Measurements from ENCODE around the gene ARNT2. TPM values are rescaled to one million over a fixed set of nuclear protein-coding genes. Genes with fewer than 3 reads are reported as not detected.

ARNT2 gene
- total RNA-seq, 1 experiment from 2014 or later: 7.0 TPM

DNA sequence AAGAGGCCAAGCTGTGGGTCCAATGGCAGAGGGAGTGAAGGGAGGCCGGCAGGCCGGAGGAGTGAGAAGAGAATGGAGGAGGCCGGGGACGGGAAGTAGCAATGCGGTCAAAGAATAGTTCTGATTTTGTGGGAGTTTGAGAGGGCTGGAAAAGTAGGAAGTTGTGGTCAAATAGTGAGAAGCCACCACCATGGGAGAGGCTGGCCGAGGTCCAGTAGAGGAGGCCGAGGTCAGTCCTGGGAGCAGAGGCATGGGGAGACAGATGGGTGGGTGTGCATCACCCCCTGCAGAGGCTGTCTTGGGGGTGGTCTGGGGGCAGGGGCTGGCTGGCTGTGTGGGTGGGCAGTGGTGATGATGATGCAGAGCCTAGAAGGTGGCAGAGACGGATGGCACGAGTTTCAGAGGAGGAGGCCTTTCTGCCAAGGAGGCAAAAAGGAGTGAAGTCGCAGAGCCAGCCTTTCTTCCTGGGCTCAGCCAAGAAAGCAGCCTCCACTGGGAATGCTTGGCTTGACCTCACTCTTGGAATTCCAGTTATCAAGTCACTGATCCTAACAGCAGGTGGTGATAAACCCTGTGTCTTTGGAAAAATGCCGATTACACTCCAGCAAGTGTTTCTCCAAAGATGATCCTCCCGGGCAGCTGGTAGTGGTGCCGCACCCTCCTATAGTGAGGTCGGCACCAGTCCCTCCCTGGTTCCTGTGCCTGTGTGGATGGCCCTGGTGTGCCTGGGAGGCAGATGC is 57.3 kb downstream of the ARNT2 start:
- Mint-ChIP-seq H3K27ac (no peak overlapping the region), H3K27me3 (ENCODE audit: low read depth) (no peaks in the 10 kb centered on the region), H3K9me3 (no peaks in the 10 kb centered on the region), H3K4me1 (peaks cover 10% of the 10 kb centered on the region), H3K36me3 (no peaks in the 10 kb centered on the region), H3K4me3 (no peak overlapping the region)
- ATAC-seq (no peak), DNase-seq (ENCODE audit: low spot score) (no peak)
- ChIA-PET CTCF (interaction anchor here (0.6 kb wide), 1 partner anchor 43 kb away, joined by 3 read pairs; no protein-coding TSS in a partner anchor), POLR2A (no interaction called here)
- TF ChIP-seq ZNF396 (CRISPR knock-in tag; IDR thresholded peaks at IDR 0.05; ENCODE audit: borderline replicate concordance) (no peak), KAT7 (CRISPR knock-in tag; IDR thresholded peaks at IDR 0.05; ENCODE audit: borderline replicate concordance) (no peak), MYBL2 (CRISPR knock-in tag; IDR thresholded peaks at IDR 0.05) (no peak), HMGA2 (CRISPR knock-in tag; IDR thresholded peaks at IDR 0.05) (no peak), PRRX2 (CRISPR knock-in tag; IDR thresholded peaks at IDR 0.05) (no peak), ZNF416 (CRISPR knock-in tag; IDR thresholded peaks at IDR 0.05) (no peak), JAZF1 (CRISPR knock-in tag; IDR thresholded peaks at IDR 0.05) (no peak), SP1 (CRISPR knock-in tag; conservative IDR thresholded peaks at IDR 0.05) (no peak), SOX15 (CRISPR knock-in tag; IDR thresholded peaks at IDR 0.05) (no peak)
- TF ChIP-seq, protein P1, sequence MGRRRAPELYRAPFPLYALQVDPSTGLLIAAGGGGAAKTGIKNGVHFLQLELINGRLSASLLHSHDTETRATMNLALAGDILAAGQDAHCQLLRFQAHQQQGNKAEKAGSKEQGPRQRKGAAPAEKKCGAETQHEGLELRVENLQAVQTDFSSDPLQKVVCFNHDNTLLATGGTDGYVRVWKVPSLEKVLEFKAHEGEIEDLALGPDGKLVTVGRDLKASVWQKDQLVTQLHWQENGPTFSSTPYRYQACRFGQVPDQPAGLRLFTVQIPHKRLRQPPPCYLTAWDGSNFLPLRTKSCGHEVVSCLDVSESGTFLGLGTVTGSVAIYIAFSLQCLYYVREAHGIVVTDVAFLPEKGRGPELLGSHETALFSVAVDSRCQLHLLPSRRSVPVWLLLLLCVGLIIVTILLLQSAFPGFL (CRISPR knock-in tag; IDR thresholded peaks at IDR 0.05; ENCODE audit: borderline replicate concordance): no peak
- TF ChIP-seq, protein P2, sequence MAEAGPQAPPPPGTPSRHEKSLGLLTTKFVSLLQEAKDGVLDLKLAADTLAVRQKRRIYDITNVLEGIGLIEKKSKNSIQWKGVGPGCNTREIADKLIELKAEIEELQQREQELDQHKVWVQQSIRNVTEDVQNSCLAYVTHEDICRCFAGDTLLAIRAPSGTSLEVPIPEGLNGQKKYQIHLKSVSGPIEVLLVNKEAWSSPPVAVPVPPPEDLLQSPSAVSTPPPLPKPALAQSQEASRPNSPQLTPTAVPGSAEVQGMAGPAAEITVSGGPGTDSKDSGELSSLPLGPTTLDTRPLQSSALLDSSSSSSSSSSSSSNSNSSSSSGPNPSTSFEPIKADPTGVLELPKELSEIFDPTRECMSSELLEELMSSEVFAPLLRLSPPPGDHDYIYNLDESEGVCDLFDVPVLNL (CRISPR knock-in tag; IDR thresholded peaks at IDR 0.05; ENCODE audit: borderline replicate concordance, low read depth): no peak
- TF ChIP-seq, protein P3, sequence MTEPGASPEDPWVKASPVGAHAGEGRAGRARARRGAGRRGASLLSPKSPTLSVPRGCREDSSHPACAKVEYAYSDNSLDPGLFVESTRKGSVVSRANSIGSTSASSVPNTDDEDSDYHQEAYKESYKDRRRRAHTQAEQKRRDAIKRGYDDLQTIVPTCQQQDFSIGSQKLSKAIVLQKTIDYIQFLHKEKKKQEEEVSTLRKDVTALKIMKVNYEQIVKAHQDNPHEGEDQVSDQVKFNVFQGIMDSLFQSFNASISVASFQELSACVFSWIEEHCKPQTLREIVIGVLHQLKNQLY (CRISPR knock-in tag; IDR thresholded peaks at IDR 0.05): no peak
- TF ChIP-seq, protein P4, sequence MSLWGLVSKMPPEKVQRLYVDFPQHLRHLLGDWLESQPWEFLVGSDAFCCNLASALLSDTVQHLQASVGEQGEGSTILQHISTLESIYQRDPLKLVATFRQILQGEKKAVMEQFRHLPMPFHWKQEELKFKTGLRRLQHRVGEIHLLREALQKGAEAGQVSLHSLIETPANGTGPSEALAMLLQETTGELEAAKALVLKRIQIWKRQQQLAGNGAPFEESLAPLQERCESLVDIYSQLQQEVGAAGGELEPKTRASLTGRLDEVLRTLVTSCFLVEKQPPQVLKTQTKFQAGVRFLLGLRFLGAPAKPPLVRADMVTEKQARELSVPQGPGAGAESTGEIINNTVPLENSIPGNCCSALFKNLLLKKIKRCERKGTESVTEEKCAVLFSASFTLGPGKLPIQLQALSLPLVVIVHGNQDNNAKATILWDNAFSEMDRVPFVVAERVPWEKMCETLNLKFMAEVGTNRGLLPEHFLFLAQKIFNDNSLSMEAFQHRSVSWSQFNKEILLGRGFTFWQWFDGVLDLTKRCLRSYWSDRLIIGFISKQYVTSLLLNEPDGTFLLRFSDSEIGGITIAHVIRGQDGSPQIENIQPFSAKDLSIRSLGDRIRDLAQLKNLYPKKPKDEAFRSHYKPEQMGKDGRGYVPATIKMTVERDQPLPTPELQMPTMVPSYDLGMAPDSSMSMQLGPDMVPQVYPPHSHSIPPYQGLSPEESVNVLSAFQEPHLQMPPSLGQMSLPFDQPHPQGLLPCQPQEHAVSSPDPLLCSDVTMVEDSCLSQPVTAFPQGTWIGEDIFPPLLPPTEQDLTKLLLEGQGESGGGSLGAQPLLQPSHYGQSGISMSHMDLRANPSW (CRISPR knock-in tag; conservative IDR thresholded peaks at IDR 0.05; ENCODE audit: low read depth): no peak

DNA sequence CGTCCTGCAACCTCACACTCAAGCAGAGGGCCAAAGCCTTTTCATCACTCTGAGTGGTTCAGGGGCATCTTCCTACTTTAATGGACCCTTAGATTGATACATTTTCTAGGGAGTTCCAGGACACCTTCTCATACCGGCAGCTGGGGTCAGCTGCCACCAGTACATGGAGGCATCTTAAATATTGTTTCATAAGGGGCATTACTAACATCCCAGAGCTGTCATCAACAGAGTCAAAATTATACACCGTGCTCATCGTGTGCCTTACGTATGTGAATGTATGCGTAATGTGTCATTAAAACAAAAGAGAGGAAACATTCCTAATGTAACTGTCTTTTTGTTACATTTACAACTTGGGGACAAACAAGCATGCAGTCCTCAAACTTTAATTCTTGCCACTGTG is 57.9 kb downstream of the ARNT2 start:
- H3K36me3 Mint-ChIP-seq: no peaks in the 10 kb centered on the region
- ATAC-seq: no peak
- no peaks in the 10 kb centered on the region for H3K9me3 Mint-ChIP-seq
- no peak overlapping the region for H3K4me3 Mint-ChIP-seq
- no peaks in the 10 kb centered on the region for H3K27me3 Mint-ChIP-seq (ENCODE audit: low read depth)
- H3K4me1 Mint-ChIP-seq: peaks cover 13% of the 10 kb centered on the region
- POLR2A ChIA-PET: no interaction called here
- DNase-seq (ENCODE audit: low spot score): no peak
- CTCF ChIA-PET: no interaction called here
- no peak overlapping the region for H3K27ac Mint-ChIP-seq
- TF ChIP-seq, protein P5, sequence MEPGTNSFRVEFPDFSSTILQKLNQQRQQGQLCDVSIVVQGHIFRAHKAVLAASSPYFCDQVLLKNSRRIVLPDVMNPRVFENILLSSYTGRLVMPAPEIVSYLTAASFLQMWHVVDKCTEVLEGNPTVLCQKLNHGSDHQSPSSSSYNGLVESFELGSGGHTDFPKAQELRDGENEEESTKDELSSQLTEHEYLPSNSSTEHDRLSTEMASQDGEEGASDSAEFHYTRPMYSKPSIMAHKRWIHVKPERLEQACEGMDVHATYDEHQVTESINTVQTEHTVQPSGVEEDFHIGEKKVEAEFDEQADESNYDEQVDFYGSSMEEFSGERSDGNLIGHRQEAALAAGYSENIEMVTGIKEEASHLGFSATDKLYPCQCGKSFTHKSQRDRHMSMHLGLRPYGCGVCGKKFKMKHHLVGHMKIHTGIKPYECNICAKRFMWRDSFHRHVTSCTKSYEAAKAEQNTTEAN (CRISPR knock-in tag; IDR thresholded peaks at IDR 0.05): no peak
- TF ChIP-seq, protein P6, sequence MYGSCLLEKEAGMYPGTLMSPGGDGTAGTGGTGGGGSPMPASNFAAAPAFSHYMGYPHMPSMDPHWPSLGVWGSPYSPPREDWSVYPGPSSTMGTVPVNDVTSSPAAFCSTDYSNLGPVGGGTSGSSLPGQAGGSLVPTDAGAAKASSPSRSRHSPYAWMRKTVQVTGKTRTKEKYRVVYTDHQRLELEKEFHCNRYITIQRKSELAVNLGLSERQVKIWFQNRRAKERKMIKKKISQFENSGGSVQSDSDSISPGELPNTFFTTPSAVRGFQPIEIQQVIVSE (CRISPR knock-in tag; IDR thresholded peaks at IDR 0.05; ENCODE audit: borderline replicate concordance): no peak
- no peak for TF ChIP-seq FOXJ3 (CRISPR knock-in tag; IDR thresholded peaks at IDR 0.05; ENCODE audit: borderline replicate concordance)
- TF ChIP-seq, protein P7, sequence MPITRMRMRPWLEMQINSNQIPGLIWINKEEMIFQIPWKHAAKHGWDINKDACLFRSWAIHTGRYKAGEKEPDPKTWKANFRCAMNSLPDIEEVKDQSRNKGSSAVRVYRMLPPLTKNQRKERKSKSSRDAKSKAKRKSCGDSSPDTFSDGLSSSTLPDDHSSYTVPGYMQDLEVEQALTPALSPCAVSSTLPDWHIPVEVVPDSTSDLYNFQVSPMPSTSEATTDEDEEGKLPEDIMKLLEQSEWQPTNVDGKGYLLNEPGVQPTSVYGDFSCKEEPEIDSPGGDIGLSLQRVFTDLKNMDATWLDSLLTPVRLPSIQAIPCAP (CRISPR knock-in tag; IDR thresholded peaks at IDR 0.05): no peak
- no peak for TF ChIP-seq CREB1 (CRISPR knock-in tag; IDR thresholded peaks at IDR 0.05)
- TF ChIP-seq ZNF423 (CRISPR knock-in tag; IDR thresholded peaks at IDR 0.05): no peak
- TF ChIP-seq, protein P8, sequence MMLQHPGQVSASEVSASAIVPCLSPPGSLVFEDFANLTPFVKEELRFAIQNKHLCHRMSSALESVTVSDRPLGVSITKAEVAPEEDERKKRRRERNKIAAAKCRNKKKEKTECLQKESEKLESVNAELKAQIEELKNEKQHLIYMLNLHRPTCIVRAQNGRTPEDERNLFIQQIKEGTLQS (CRISPR knock-in tag; conservative IDR thresholded peaks at IDR 0.05): no peak
- TF ChIP-seq, protein P9, sequence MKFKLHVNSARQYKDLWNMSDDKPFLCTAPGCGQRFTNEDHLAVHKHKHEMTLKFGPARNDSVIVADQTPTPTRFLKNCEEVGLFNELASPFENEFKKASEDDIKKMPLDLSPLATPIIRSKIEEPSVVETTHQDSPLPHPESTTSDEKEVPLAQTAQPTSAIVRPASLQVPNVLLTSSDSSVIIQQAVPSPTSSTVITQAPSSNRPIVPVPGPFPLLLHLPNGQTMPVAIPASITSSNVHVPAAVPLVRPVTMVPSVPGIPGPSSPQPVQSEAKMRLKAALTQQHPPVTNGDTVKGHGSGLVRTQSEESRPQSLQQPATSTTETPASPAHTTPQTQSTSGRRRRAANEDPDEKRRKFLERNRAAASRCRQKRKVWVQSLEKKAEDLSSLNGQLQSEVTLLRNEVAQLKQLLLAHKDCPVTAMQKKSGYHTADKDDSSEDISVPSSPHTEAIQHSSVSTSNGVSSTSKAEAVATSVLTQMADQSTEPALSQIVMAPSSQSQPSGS (CRISPR knock-in tag; IDR thresholded peaks at IDR 0.05; ENCODE audit: borderline replicate concordance, low read depth): no peak
